Hindlimb muscle (tissue), 1 donor: ENCODE measurements around the gene IMP4. TPM values are rescaled to one million over a fixed set of nuclear protein-coding genes. Genes with fewer than 3 reads are reported as not detected.

Experiments
- DNase-seq: peaks from one replicate; pipeline ENCODE4 v3.0.0-alpha.2; 2013
- polyA plus RNA-seq: library from polyadenylated mRNA; unstranded; fragments of 120-200 nt; gene quantifications from one replicate; pipeline ENCODE4 v1.2.1, GENCODE V29; 2013; ENCODE audit not compliant: insufficient read length

IMP4 gene
- polyA plus RNA-seq, 1 donor = 42.7 TPM

- no peak for DNase-seq
These were observed 16.0 kb downstream of the IMP4 start for GRCh38 chr2:130358420-130359350.

DNA sequence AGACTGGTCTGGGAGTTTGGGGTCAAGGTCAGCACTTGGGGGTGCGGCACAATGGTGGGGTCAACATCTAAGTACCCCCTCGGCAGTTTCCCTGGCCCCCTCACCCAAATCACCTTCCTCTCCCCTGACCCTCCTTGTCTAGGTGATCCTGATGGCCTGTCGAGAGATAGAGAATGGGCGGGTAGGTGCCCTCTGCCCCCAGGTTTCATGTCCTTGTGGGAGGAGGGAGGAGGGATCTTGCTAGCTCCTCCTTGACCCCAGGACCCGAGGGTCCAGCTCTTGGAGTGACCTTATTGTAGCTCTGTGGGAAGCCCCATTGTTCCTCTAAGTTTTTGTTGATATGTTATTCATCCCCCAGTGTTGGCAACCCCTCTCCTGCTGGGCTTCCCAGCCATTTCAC, 16.8 kb downstream of the IMP4 start:
- no peak for DNase-seq

- no peak for DNase-seq
These were observed 20.8 kb downstream of the IMP4 start for GRCh38 chr2:130363479-130363878.

GRCh38 chr2:130365075-130365474, 22.4 kb downstream of the IMP4 start:
- DNase-seq = no peak

DNA sequence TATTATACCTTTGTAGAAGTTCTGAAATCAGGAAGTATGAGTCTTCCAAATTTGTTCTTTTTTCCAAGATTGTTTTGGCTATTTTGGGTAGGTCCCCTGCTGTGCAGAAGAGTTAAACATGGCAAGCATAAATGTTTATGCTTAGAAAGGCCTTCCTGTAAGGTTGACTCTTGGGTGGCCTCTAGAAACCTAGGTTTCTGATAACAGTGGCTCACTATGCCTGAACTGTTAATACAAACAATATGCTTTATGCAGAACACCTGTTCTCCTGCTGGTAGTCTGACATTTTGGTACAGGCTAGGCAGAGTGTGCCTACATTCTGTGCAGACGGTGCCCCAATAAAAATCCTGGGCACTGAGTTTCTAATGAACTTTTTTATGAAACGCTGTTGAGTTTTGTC, 23.3 kb downstream of the IMP4 start:
- DNase-seq = no peak

- no peak for DNase-seq
These were observed 24.0 kb downstream of the IMP4 start for GRCh38 chr2:130366720-130367119.

DNA sequence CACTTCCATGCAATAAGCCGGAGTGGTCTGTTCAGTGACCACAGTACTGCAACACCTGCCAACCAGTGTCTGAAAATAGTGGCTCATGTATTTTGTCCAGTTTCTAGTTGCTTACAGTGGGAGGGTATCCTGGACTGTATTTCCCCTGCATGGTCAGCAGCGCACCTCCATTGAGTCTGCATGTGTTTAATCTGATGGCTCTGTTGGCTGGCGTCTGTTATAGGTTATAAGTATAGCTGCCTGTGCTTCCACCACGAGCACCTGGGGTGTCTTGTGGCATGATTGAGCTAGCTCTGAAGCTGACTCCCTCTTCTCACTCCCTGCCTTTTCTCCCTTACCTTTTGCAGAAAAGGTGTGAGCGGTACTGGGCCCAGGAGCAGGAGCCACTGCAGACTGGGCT, 26.1 kb downstream of the IMP4 start:
- no peak for DNase-seq

- DNase-seq = no peak
These were observed 26.7 kb downstream of the IMP4 start for GRCh38 chr2:130369311-130369964.

DNA sequence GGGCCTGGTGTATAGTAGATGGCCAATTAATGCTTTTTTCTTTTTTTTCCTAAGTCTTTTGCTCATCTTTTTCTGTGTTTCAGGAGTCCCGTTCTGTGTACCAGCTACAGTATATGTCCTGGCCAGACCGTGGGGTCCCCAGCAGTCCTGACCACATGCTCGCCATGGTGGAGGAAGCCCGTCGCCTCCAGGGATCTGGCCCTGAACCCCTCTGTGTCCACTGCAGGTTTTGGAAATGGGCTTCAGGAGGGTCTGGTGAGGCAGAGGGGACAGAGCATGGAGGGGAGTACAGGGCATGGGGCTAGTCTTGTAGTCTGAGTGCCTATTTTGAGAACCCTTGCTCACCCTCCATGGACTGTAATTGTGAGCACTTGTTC, 27.3 kb downstream of the IMP4 start:
- no peak for DNase-seq

DNA sequence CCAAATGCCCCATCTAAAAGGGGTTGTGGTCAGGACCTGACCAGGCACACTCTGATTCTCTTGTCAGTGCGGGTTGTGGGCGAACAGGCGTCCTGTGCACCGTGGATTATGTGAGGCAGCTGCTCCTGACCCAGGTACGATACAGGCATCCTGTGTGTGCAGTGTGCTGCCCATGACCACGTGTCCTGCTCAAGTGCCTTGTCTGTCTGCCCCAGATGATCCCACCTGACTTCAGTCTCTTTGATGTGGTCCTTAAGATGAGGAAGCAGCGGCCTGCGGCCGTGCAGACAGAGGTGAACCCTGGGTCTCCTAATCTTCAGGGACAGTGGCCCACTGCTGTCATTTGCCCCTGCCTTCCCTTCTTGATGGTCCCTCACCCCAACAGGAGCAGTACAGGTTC, 27.8 kb downstream of the IMP4 start:
- no peak for DNase-seq

GRCh38 chr2:130371723-130372054, 29.0 kb downstream of the IMP4 start:
- DNase-seq = no peak

DNA sequence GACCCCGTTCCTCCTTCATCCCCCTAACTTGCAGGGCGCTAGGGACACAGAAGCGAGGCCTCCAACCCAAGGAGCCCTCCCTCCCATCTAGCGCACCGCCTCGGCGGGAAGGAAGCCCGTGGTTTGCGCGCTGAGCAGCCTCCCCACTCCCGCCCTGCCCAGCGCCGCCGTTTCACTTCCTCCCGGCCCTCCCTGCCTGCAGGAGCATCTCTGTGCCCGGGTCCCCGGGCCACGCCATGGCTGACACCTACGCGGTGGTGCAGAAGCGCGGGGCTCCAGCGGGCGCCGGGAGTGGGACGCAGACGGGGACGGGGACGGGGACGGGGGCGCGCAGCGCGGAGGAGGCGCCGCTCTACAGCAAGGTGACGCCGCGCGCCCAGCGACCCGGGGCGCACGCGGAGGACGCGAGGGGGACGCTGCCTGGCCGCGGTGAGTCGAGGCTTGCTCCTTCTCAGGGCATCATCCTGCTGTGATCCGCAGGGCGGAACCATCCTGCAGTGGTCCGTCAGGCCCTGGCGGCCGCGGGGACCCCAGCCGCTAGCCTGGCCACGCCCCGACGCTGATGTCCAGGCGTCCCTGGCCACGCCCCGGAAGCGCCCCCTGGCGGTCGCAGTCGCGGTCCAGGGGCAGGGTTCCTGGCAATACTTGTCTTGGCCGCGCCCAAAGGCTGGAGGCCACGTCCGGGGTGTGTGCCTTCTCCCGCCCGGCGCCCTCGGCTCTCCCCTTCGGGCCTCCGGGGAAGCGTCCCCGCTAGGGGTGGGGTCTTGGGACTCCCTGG, 29.5 kb downstream of the IMP4 start:
- DNase-seq = peak; percentile 88

DNA sequence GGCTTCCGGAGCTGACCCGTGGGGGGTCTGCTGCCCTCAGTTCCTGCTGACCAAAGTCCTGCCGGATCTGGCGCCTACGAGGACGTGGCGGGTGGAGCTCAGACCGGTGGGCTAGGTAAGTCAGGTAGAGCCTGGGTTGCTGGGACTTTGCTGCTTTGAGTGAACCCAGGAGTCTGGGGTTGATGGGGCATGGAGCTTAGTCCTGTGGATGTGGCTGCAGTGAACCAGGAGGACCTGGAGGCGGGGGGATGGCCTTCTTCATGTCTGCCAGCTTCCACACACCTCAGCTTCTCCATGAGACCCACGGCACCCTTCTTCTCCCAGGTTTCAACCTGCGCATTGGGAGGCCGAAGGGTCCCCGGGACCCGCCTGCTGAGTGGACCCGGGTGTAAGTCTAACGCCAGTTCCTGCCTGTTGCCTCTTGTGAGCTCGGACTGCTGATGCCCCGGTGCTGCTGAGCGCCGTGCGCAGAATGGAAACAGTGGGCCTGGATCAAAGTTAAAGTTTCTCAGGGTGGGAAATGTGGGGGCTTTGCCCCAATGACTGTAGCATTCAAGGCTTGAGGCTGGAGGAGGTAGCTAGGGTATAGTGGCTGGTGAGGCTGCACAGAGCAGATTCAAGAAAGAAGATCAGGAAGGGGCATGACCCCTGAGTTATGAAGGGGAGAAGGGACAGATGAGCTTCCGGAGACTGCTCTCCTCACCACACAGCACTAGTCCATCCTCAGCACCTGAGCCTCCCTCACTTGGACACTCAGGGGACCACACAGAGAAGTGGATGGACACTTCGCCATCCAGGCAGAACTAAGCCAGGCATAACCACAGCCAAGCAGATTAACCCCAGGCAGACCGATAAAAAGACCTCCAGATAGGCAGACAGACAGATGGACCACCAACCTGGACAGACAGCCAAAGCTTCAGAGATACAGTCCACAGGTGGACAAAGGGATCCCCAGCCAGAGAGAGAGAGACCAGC, 30.4 kb downstream of the IMP4 start:
- DNase-seq = no peak

- no peak for DNase-seq
These were observed 31.2 kb downstream of the IMP4 start for GRCh38 chr2:130373808-130374365.

DNA sequence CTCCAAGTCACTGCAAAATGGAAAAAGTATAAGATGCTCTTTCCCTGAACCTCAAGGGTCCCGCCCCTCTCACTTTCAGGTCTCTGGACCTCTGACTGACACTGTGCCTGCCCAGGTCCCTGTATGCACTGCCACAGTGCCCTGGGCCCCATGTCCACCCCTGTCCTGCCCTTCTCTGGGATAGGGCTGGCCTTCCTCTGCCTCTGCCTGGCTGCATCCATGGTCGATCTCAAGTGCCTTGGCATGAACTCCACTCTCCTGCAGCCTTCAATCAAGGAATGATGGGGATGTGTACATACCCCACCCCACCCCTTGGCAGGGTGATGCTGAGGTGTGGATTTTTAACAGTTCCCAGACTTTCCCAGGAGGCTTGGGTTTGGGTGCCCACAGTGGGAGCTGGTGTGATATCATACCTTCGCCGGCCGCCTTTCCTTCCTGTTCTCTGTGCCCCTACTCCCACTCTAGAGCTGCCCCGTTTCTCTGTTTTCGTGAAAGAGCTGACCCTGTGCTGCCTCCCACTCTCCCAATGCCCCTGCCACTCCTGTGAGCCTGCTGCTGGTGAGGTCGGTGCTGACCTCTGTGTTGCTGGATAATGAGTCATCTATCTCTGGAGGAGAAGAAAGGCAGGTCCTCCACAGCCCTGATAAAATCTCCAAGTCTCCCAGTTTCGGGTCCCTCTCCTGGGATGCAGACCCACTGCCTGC, 32.0 kb downstream of the IMP4 start:
- no peak for DNase-seq

DNA sequence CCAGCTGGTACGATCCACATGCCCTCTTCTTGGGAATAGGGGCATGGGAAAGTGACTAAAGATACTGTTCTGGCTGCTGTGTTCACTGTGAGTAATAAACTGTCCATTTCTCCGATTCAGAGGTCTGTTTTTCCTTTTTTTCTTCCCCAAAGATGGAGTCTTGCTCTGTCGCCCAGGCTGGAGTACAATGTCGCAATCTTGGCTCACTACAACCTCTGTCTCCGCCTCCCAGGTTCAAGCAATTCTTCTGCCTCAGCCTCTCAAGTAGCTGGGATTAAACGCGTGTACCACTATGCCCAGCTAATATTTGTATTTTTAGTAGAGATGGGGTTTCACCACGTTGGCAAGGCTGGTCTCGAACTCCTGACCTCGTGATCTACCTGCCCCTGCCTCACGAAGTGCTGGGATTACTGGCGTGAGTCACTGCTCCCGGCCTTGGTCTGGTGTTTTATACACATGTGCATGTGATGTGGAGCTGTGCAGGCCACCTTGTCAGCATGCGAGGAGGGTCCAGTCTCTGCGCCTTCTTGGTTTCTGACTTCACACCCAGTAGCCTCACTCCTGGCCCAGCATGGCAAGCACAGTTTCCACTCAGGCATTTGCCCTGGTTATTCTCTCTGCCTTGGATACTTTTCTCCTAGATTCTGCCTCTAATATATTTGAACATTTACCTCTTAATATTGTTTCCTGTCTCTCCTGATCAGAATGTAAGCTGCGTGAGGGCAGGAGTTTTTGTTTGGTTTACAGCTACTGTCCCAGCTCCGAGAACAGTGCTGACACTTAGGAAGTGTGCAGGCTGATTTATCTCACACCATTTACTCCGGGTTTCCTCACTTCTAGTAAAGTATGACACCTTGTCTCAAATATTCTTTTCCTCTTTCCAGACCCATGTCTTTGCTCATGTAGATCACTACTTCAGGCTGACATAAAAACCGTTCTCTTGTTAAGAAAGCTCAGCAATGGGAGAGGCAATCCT, 32.9 kb downstream of the IMP4 start:
- DNase-seq = no peak

DNA sequence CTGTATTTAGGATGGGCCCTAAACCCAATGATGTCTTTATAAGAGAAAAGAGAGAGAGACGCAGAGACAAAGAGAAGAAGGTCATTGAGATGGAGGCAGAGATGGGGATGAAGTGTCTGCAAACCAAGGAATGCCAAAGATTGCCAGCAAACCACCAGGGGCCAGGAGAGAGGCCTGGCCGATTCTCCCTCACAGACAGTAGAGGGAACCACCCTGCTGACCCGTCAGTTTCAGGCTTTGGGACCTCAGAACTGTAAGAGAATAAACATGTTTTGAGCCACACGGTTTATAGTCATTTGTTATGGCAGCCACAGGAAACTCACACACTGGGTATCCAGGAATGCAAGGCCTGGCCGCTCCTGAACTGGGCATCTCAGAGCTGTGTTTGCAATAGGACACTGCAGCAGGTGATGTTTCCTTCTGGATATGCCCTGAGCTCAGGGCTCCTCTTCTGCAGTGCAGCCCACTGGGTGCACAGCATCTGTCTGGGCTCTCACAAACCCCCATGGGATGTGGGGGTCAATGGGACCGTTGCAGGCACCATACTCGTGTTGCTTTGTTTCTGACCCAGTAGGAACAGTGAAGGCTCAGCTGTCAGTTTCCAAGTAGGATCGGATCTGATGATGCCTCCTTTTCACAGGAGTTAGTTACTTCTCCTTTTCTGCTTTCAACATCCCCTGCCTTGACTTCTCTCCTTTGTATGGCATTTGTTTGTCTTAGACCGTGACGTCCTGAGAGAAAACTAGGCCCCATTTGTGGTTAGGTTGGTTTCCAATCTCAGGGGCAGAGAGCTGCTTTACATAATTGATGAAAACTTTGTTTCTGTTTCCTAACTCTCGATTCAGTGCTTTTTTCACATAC, 34.0 kb downstream of the IMP4 start:
- DNase-seq = no peak

DNA sequence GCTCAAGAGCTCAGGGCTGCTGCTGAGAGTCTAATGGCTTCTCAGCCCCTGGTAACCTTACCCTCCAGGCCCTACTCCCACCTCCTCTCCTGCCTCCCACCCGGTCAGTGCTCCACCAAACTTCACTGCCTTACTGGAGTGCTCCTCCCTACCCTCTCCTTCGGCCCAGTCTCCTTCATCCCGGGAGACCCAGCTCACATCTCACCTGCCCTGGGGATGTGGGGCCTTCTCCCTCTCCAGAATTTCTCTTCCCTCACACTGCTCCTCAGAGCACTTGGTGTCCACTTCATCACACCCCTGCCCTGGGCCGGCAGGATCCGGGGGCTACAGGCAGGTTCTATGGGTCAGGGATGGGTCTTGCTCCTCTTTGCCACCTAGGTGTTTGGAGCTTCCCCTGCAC, 34.8 kb downstream of the IMP4 start:
- no peak for DNase-seq
